HS-5 (cell line): Measurements from ENCODE around the gene HIF1A.
A peak's percentile ranks its signal among the peaks of the same experiment; 100 is the strongest.
"Not testable (repeated sequence)": the region's sequence is repeated elsewhere in the genome, so short reads cannot be mapped to it uniquely, and the experiment has no call there.

Experiments
- DNase-seq: peaks from one replicate; pipeline ENCODE4 v3.0.0-alpha.2; 2012; ENCODE audit warnings: low read depth

HIF1A gene

DNA sequence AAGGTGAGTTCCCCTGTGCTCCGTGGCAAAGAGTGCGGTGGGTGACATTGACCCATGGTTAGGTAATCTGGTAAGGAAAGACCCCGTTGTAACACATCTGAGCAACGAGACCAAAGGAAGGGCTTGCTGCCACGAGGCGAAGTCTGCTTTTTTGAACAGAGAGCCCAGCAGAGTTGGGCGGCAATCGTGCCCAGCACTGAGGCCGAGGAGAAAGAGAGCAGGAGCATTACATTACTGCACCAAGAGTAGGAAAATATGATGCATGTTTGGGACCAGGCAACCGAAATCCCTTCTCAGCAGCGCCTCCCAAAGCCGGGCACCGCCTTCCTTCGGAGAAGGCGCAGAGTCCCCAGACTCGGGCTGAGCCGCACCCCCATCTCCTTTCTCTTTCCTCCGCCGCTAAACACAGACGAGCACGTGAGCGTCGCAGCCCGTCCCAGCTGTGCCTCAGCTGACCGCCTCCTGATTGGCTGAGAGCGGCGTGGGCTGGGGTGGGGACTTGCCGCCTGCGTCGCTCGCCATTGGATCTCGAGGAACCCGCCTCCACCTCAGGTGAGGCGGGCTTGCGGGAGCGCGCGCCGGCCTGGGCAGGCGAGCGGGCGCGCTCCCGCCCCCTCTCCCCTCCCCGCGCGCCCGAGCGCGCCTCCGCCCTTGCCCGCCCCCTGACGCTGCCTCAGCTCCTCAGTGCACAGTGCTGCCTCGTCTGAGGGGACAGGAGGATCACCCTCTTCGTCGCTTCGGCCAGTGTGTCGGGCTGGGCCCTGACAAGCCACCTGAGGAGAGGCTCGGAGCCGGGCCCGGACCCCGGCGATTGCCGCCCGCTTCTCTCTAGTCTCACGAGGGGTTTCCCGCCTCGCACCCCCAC is at the start of gene HIF1A:
HIF1A (plus strand) TSS at position 684 of the 865 bp plus-strand sequence. CDS start 292 bp downstream, outside the sequence.
- DNase-seq, result peak; percentile 86

GRCh38 chr14:61646366-61647116 is 48.8 kb upstream of the HIF1A start:
- DNase-seq, result no peak

GRCh38 chr14:61647704-61648103 is 47.6 kb upstream of the HIF1A start:
- no peak for DNase-seq

DNA sequence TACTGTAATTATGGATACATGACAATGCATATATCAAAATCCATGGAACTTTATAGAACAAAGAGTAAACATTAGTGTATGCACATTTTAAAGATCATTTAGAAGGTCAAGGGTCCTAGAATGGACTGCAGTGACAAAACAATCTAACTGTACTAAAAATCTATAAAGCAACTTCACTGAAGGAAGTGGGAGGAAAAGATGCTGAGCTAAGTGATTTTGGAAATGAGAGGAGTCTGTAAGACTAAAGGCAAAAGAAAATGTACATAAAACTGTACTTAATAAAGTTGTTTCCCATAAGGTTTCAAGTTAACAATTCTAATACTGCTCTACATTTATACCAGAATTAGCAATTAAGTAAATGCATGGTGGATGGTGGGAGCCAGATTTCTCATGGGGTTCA is 46.9 kb upstream of the HIF1A start:
- no peak for DNase-seq

DNA sequence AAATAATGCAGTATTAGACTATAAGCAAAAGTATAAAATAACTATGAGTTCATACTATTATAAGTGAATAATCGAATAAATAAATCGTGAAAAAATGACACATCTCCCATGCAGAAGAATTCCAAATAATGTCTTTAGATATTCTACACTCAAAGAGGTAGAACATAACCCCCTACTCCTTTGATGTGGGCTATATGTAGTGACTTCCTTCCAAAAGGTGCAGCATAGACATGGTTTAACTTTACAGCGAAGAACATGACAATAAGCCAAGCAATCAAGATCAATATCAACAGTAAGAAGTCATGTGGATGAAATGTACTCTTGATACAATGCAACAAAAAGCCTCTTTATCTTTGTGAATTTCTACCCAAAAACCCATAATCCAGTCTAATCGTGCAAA is 46.0 kb upstream of the HIF1A start:
- no peak for DNase-seq

DNA sequence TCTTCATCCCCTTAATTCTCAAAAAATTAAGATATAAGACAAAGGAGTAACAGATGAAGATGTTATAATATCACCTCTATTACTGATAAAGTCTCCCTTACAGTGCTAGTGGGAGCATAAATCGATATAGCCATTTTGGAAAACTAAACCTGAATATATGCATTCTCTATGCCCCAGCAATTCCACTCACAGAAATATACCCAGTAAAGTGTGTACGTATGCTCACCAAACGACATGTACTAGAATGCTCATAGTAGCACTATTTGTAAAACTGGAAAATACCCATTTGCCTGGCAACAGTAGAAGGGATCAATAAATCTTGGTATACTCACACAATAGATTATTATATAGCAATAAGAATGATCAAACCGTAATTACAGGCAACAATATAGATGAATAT is 44.0 kb upstream of the HIF1A start:
- DNase-seq, result no peak

GRCh38 chr14:61652526-61653262 is 42.6 kb upstream of the HIF1A start:
- no peak for DNase-seq

DNA sequence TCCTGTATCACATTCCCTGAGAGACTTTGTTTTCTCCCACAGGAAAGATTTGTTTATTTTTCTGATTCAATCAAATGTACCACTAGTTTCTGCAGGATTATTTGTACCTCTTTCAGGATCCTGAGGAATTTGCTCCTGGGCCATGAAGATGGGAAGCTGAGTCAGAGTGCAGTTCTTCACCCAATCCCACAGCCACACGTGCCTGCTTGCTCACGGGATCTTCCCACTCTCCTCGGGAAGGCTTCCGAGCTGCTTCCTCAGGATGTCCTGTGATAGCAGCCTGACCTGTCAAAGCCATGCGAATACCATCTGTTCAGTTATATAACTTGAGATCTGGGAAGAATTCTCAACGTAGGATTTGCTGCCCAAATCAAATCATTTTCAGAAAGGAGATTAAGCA is 41.8 kb upstream of the HIF1A start:
- DNase-seq, result peak; percentile 54

- no peak for DNase-seq
Observed at GRCh38 chr14:61654026-61654425, 41.3 kb upstream of the HIF1A start.

- no peak for DNase-seq
Observed at GRCh38 chr14:61655777-61656176, 39.5 kb upstream of the HIF1A start.

DNA sequence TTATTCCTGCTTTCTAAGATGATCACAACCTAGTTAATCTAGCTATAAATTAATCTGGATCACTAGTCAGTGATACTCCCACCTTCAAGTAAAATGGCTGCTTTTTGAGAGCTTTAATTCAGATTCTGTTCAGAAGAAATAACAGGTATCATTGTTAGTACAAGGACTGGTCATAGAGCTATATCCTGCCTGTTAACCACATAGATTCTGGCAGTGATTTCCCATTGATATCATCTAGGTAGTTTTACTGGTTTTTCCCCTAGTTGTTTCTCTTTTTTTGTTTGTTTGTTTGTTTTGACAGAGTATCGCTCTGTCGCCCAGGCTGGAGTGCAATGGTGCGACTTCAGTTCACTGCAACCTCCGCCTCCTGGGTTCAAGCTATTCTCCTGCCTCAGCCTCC is 39.0 kb upstream of the HIF1A start:
- DNase-seq, result no peak

- DNase-seq, result not testable (repeated sequence)
Observed at GRCh38 chr14:61658111-61658510, 37.2 kb upstream of the HIF1A start.

- DNase-seq, result no peak
Observed at GRCh38 chr14:61659582-61659981, 35.7 kb upstream of the HIF1A start.

- no peak for DNase-seq
Observed at GRCh38 chr14:61661471-61662400, 33.6 kb upstream of the HIF1A start.

DNA sequence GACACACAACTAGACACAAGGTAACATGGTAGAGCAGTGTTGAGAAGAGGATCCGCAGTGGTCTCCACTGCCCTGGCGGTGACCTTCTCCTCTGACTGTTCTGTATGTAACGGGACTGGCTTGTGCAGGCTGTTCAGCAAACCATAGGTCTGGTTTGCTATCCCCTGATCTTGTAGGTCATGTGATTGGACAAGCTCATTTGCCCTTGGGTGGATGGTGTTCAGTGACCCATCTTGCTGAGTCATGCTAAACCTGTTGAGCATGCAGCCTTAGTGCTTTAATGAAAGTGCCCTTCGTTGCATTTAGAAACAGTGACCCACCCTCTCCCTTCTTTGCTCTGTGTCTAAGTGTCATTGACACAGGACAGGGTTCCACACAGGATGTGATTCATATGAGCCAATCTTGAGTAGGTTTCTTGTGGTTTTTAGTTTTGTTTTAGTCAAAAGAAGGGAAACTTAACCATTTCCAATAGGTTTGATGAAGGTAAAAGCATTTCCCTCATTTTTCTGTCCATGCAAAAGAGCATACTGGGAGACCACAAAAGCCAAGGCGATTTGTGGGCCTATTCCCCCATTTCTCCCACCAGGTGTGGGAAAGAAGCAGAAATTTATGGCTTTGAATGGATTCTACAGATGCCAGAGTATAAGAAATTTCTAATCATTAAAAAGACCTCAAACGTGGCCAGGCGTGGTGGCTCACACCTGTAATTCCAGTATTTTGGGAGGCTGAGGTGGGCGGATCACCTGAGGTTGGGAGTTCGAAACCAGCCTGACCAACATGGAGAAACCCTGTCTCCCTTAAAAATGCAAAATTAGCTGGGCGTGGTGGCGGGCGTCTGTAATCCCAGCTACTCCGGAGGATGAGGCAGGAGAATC is 32.6 kb upstream of the HIF1A start:
- DNase-seq, result no peak

DNA sequence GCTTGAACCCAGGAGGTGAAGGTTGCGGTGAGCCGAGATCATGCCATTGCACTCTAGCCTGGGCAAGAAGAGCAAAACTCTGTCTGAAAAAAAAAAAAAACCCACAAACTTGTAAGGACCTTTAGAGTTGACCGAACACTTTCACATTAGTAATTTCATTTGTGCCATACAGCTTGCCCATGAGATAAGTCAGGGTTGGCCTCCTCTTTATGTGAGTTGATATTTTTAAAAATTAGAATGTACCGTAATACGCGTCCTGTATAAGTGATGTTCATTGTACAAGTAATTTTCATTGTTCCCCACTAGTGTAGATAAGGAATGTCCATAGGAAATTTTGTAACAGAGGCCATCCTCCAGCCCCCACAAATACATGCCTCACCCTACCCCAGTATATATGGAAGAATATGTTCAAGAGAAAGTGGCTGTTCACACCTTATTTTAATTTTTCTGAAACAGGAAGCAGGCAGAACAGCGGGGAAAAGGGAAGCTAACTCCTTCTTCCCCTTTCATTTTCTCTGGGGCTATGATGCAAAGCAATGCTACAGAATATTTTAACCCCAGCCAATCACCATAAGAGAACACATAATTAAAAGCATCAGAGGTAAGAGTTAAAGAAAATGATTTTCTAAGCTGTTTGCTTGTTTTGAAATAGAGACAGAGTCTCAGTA is 31.9 kb upstream of the HIF1A start:
- no peak for DNase-seq

DNA sequence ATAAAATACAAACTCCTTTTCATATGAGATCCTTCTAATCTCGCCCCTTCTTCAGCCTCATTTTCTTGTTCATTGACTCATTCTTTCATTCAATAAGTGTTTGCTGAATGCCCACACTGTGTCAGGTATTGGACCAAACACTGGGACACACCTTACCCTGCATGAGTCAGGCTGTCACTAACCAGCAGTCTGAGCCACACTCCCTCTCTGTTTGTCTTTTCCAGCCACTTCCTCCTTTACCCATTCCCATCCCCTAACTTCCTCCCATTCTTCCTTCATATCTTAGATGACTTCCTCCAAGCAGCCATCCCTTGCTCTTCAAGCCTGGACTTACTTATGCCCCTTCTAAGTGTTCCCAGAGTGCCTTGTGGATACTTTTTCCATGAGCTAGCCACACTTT is 27.0 kb upstream of the HIF1A start:
- DNase-seq, result no peak

- no peak for DNase-seq
Observed at GRCh38 chr14:61670576-61670975, 24.7 kb upstream of the HIF1A start.

- DNase-seq, result no peak
Observed at GRCh38 chr14:61671082-61671481, 24.2 kb upstream of the HIF1A start.

DNA sequence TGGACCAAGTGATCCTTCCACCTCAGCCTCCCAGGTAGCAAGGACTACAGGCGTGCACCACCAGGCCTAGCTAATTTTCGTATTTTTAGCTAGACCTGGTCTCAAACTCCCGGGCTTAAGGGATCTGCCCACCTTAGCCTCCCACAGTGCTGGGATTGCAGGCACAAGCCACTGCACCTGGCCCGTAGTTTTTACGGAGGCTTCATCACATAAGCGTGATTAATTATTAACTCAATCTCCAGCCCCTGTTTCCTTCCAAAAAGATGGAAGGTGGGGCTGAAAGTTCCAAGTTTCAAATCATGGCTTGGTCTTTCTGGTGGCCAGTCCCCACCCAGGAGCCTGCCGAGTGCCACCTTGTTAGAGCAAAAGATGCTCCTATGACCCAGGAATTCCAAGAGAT is 22.5 kb upstream of the HIF1A start:
- no peak for DNase-seq
